ENCODE results near the gene COL10A1. TPM values are rescaled to one million over a fixed set of nuclear protein-coding genes. Genes with fewer than 3 reads are reported as not detected.

COL10A1 gene
- total RNA-seq, 1 donor from 2014 or later: not detected

DNA sequence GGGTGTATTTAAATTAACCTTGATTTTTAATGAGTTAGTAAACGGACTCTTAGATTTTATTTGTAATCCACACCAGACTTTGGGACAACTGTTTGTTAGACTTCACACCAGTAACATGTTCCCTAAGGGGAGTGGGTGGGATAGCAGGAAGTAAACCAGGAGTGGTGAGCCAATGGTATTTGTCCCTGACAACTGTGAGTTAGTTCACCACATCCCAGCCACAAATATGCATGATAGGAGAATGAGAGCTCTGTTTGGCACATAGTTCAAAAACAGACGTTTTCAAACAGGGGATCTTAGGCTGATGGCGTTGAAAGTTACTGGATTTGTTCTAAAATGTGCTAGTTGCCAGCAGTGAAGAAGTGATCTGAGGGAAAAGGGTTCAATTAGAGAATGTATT, 18.7 kb upstream of the COL10A1 start:
- intact Hi-C loops (cut with DNase I): no loop called here
- DNase-seq (ENCODE audit: low spot score in 2 of 2): no peak
- no peaks in the 10 kb centered on the region for H3K4me1 ChIP-seq
- TF ChIP-seq, protein P1, sequence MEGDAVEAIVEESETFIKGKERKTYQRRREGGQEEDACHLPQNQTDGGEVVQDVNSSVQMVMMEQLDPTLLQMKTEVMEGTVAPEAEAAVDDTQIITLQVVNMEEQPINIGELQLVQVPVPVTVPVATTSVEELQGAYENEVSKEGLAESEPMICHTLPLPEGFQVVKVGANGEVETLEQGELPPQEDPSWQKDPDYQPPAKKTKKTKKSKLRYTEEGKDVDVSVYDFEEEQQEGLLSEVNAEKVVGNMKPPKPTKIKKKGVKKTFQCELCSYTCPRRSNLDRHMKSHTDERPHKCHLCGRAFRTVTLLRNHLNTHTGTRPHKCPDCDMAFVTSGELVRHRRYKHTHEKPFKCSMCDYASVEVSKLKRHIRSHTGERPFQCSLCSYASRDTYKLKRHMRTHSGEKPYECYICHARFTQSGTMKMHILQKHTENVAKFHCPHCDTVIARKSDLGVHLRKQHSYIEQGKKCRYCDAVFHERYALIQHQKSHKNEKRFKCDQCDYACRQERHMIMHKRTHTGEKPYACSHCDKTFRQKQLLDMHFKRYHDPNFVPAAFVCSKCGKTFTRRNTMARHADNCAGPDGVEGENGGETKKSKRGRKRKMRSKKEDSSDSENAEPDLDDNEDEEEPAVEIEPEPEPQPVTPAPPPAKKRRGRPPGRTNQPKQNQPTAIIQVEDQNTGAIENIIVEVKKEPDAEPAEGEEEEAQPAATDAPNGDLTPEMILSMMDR (IDR thresholded peaks at IDR 0.05): no peak
- H3K36me3 ChIP-seq: no peaks in the 10 kb centered on the region
- H3K27ac ChIP-seq: no peak overlapping the region
- H3K4me3 ChIP-seq: no peak overlapping the region
- no peaks in the 10 kb centered on the region for H3K27me3 ChIP-seq
- no peaks in the 10 kb centered on the region for H3K9me3 ChIP-seq

DNA sequence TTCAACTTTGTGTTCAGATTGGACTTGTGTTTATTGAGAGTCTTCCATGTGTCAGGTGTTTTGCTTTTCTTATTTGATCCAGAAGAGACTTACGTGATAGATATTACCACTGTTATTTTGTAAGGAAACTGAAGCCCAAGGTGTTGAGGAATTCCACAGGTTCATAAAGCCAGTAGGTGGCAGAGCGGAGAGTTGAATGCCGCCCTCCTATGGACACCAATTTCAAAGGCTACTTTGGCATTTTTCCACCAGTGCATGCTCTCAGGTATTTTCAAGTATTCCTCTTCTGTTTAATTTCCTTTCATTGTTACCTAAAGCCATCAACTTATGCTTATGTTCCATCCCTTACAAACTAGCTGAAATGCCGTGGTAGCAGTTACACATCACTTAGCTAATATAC, 14.0 kb upstream of the COL10A1 start:
- Histone ChIP-seq H3K27ac (no peak overlapping the region), H3K4me3 (no peak overlapping the region), H3K27me3 (no peaks in the 10 kb centered on the region), H3K36me3 (no peaks in the 10 kb centered on the region), H3K9me3 (no peaks in the 10 kb centered on the region), H3K4me1 (no peaks in the 10 kb centered on the region)
- TF ChIP-seq, protein P1 (IDR thresholded peaks at IDR 0.05): no peak
- DNase-seq (ENCODE audit: low spot score in 2 of 2): no peak
- intact Hi-C loops (cut with DNase I): no loop called here

DNA sequence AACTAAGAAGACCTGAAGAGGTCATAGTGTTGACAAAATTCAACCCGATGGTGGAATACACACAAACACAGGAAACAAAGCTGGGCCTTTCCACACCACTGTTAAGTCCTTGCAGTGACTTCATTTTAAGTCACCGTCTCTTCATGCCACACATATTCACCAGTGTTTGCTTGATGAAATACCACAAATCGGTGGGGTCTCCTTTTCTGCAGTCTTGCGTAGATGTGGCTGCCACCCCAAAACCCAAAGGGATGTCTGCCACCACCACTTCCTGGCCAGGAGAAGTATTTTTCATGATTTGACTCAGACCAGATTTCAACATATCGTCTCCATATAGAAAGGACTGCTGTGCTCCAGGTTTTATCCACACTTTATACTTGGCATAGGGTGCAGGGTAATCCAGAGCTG, 11.0 kb upstream of the COL10A1 start:
- H3K4me3 ChIP-seq: no peak overlapping the region
- no peaks in the 10 kb centered on the region for H3K4me1 ChIP-seq
- DNase-seq (ENCODE audit: low spot score in 2 of 2): no peak
- intact Hi-C loops (cut with DNase I): no loop called here
- H3K36me3 ChIP-seq: peaks cover 0 to 4% of the 10 kb centered on the region in 2 donors
- H3K27me3 ChIP-seq: no peaks in the 10 kb centered on the region
- H3K9me3 ChIP-seq: no peaks in the 10 kb centered on the region
- TF ChIP-seq, protein P1 (IDR thresholded peaks at IDR 0.05): no peak
- H3K27ac ChIP-seq: no peak overlapping the region

DNA sequence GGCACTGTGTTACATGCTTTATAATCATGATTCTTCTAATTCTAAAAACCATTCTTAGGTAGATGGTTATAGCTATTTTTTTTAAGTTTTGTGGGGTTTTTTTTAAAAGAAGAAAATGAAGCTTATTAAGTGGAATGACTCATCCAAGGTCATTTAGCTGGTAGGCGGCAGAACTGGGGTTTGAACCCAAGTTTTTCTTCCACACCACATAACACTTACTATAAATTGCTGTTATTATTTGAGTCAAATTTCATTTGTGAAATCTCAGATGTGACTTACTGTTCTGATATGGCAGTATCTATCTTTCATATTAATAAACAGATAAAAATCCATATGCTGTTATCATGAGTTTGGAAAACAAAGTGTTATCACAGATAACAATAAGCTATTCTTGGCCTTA, 10.4 kb upstream of the COL10A1 start:
- no peaks in the 10 kb centered on the region for H3K27me3 ChIP-seq
- H3K36me3 ChIP-seq: peaks cover 0 to 4% of the 10 kb centered on the region in 2 donors
- no peak for DNase-seq (ENCODE audit: low spot score in 2 of 2)
- no peak overlapping the region for H3K4me3 ChIP-seq
- TF ChIP-seq, protein P1 (IDR thresholded peaks at IDR 0.05): no peak
- H3K4me1 ChIP-seq: no peaks in the 10 kb centered on the region
- H3K9me3 ChIP-seq: no peaks in the 10 kb centered on the region
- intact Hi-C loops (cut with DNase I): no loop called here
- no peak overlapping the region for H3K27ac ChIP-seq

DNA sequence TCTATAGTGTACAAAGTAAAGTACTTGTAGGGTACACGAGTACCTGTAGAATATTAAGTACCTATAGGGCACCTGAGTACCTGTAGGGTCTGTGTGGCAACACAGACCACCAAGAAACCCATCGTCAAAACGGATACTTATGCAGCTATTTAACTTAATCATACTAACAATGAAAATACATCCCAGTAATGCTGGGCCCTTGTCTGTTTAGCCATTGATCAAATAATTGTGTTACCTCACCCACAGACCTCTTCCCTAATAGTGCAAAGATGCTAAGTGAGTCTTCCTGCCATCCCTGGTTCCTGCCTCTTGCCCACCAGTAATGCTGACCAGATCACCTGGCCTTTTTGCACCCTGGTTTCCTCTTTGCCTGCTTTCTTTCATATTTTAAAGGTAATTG, 7.5 kb upstream of the COL10A1 start:
- no peak overlapping the region for H3K27ac ChIP-seq
- no peaks in the 10 kb centered on the region for H3K27me3 ChIP-seq
- intact Hi-C loops (cut with DNase I): no loop called here
- no peak for DNase-seq (ENCODE audit: low spot score in 2 of 2)
- no peaks in the 10 kb centered on the region for H3K4me1 ChIP-seq
- no peaks in the 10 kb centered on the region for H3K9me3 ChIP-seq
- peaks cover 0 to 4% of the 10 kb centered on the region in 2 donors for H3K36me3 ChIP-seq
- TF ChIP-seq, protein P1 (IDR thresholded peaks at IDR 0.05): no peak
- H3K4me3 ChIP-seq: no peak overlapping the region

Data from ascending aorta (tissue), 2 donors.